Measurements from ENCODE around the gene HOOK2.

Gene HOOK2

GRCh38 chr19:12788682-12789097, 13.3 kb upstream of the HOOK2 start (continued):
- no peak for TF ChIP-seq PBX3 (CRISPR knock-in tag; IDR thresholded peaks at IDR 0.05)
- TF ChIP-seq CTCF (tag by site-specific recombination; IDR thresholded peaks at IDR 0.05) = peak; percentile 60; the same call in 1 of the 2 replicates
- peak; percentile 49; the same call in 1 of the 2 replicates for TF ChIP-seq ZNF391 (tag by site-specific recombination; IDR thresholded peaks at IDR 0.05; ENCODE audit: borderline replicate concordance, low read depth)
- no peak for TF ChIP-seq ZNF423 (tag by site-specific recombination; IDR thresholded peaks at IDR 0.05)
- TF ChIP-seq ZEB2 (tag by site-specific recombination; IDR thresholded peaks at IDR 0.05) = 0 out of 2 replicates have a peak, but pooled peaks have one; percentile 17
- TF ChIP-seq HOXC10 (CRISPR knock-in tag; IDR thresholded peaks at IDR 0.05) = no peak
- no peak for TF ChIP-seq SCRT1 (tag by site-specific recombination; IDR thresholded peaks at IDR 0.05; ENCODE audit: borderline replicate concordance)
- no peak for TF ChIP-seq ZNF292 (tag by site-specific recombination; IDR thresholded peaks at IDR 0.05; ENCODE audit: borderline replicate concordance, low read depth)
- no peak for TF ChIP-seq TCF7L2 (IDR thresholded peaks at IDR 0.05; ENCODE audit: borderline replicate concordance, low read depth, low read length)
- TF ChIP-seq ZNF518A (tag by site-specific recombination; conservative IDR thresholded peaks at IDR 0.05; ENCODE audit: low read depth) = no peak
- TF ChIP-seq PRDM6 (tag by site-specific recombination; IDR thresholded peaks at IDR 0.05) = no peak
- peak; percentile 75 for TF ChIP-seq GLIS2 (tag by site-specific recombination; IDR thresholded peaks at IDR 0.05)
- peak; percentile 34 for TF ChIP-seq ZBTB26 (tag by site-specific recombination; optimal IDR thresholded peaks at IDR 0.05)
- TF ChIP-seq ZNF600 (tag by site-specific recombination; IDR thresholded peaks at IDR 0.05) = peak; percentile 86
- peak; percentile 88 for TF ChIP-seq GLIS1 (tag by site-specific recombination; IDR thresholded peaks at IDR 0.05)
- TF ChIP-seq SP2 (tag by site-specific recombination; IDR thresholded peaks at IDR 0.05) = 0 out of 2 replicates have a peak, but pooled peaks have one; percentile 28
- TF ChIP-seq ZXDB (tag by site-specific recombination; IDR thresholded peaks at IDR 0.05) = peak; percentile 31; the same call in 1 of the 2 replicates
- peak; percentile 67; the same call in 1 of the 2 replicates for TF ChIP-seq ZNF449 (tag by site-specific recombination; IDR thresholded peaks at IDR 0.05)
- TF ChIP-seq IKZF3 (tag by site-specific recombination; IDR thresholded peaks at IDR 0.05) = peak; percentile 57; the same call in 1 of the 2 replicates
- peak; percentile 42 for TF ChIP-seq ZBTB17 (tag by site-specific recombination; IDR thresholded peaks at IDR 0.05)
- TF ChIP-seq ZBTB6 (tag by site-specific recombination; IDR thresholded peaks at IDR 0.05) = peak; percentile 92
- TF ChIP-seq ZNF513 (tag by site-specific recombination; IDR thresholded peaks at IDR 0.05) = no peak
- TF ChIP-seq ZNF473 (tag by site-specific recombination; IDR thresholded peaks at IDR 0.05) = no peak

Measured in HEK293 (cell line).